MM.1S (cell line): ENCODE results near the gene KDM4C.

Experiments used
- EZH2 ChIP-seq: fragments of 300-600 bp; sonication (generic); optimal IDR thresholded peaks from 2 replicates; pipeline ENCODE3; 2017; ENCODE audit warnings: low read depth, mild to moderate bottlenecking, antibody characterized with exemption, low read length, mixed read lengths
- EZH2phosphoT487 ChIP-seq: fragments of 300-600 bp; sonication (generic); IDR thresholded peaks from 2 replicates; pipeline ENCODE4 v1.6.1; 2018; ENCODE audit warnings: antibody characterized with exemption, low read length
- TF ChIP-seq, protein P1 (sequence below): fragments of 300-600 bp; sonication (generic); IDR thresholded peaks from 2 replicates; pipeline ENCODE4 v1.5.1; 2016; ENCODE audit warnings: antibody characterized with exemption, low read length, mixed read lengths

DNA sequence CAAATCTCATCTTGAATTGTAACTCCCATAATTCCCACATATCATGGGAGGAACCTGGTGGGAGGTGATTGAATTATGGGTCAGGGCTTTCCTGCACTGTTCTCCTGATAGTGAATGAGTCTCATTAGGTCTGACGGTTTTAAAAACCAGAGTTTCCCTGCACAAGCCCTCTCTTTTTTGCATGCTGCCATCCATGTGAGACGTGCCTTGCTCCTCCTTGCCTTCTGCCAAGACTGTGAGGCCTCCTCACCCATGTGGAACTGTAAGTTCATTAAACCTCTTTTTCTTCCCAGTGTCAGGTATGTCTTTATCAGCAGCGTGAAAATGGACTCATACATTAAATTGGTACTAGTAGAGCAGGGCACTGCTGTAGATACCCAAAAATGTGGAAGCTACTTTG is 22.4 kb upstream of the KDM4C start:
- TF ChIP-seq, protein P1, sequence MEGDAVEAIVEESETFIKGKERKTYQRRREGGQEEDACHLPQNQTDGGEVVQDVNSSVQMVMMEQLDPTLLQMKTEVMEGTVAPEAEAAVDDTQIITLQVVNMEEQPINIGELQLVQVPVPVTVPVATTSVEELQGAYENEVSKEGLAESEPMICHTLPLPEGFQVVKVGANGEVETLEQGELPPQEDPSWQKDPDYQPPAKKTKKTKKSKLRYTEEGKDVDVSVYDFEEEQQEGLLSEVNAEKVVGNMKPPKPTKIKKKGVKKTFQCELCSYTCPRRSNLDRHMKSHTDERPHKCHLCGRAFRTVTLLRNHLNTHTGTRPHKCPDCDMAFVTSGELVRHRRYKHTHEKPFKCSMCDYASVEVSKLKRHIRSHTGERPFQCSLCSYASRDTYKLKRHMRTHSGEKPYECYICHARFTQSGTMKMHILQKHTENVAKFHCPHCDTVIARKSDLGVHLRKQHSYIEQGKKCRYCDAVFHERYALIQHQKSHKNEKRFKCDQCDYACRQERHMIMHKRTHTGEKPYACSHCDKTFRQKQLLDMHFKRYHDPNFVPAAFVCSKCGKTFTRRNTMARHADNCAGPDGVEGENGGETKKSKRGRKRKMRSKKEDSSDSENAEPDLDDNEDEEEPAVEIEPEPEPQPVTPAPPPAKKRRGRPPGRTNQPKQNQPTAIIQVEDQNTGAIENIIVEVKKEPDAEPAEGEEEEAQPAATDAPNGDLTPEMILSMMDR, result no peak
- TF ChIP-seq EZH2 (no peak), EZH2phosphoT487 (no peak)
